A673 (cell line): ENCODE measurements around the gene GSDME. TPM values are rescaled to one million over a fixed set of nuclear protein-coding genes. Genes with fewer than 3 reads are reported as not detected.

Experiments used
- BruUV-seq: library from RNA; stranded (reverse); fragments of 400-500 nt; replicated peaks from 2 replicates; lab custom pipeline; 2021; lab: Mats Ljungman, UMichigan
- CTCF ChIA-PET: fragments of 300-600 bp; sonication (Branson Sonifier 250); formaldehyde crosslinking; loops from one replicate; lab custom pipeline; 2022; ENCODE audit warnings: antibody characterized with exemption; lab: Charles Lee
- POLR2A ChIA-PET: fragments of 300-600 bp; sonication (Branson Sonifier 250); formaldehyde crosslinking; loops from one replicate; lab custom pipeline; 2022; ENCODE audit warnings: antibody characterized with exemption; ENCODE audit not compliant: low non-redundant PET; lab: Charles Lee
- DNase-seq: peaks from one replicate; pipeline ENCODE4 v3.0.0-alpha.2; 2015; ENCODE audit warnings: low spot score
- H3K27ac ChIP-seq: fragments of 200-600 bp; sonication (generic); 2 replicates; pipeline ENCODE4 v1.5.1; 2016; ENCODE audit warnings: mixed run types, low read depth, mild to moderate bottlenecking, mixed read lengths, antibody characterized with exemption, low read length; ENCODE audit not compliant: poor library complexity, severe bottlenecking
- H3K27me3 ChIP-seq: fragments of 200-600 bp; sonication (generic); replicated peaks from 2 replicates; pipeline ENCODE4 v1.6.1; 2017; ENCODE audit warnings: mixed run types, low read depth, mild to moderate bottlenecking, mixed read lengths, antibody characterized with exemption, low read length; ENCODE audit not compliant: insufficient read depth, poor library complexity
- H3K36me3 ChIP-seq: fragments of 200-600 bp; sonication (generic); 2 replicates; pipeline ENCODE4 v1.6.1; 2016; ENCODE audit warnings: mixed run types, mild to moderate bottlenecking, mixed read lengths, antibody characterized with exemption, low read length; ENCODE audit not compliant: insufficient read depth, poor library complexity, severe bottlenecking
- H3K4me1 ChIP-seq: fragments of 200-600 bp; sonication (generic); 2 replicates; pipeline ENCODE4 v1.6.1; 2017; ENCODE audit warnings: mixed run types, mild to moderate bottlenecking, mixed read lengths, antibody characterized with exemption, low read length; ENCODE audit not compliant: insufficient read depth, poor library complexity, severe bottlenecking
- H3K4me3 ChIP-seq: fragments of 200-600 bp; sonication (generic); 2 replicates; pipeline ENCODE4 v1.5.1; 2016; ENCODE audit warnings: low read depth, mixed run types, mild to moderate bottlenecking, mixed read lengths, low read length; ENCODE audit not compliant: poor library complexity, severe bottlenecking
- H3K9me3 ChIP-seq: fragments of 200-600 bp; sonication (generic); 2 replicates; pipeline ENCODE4 v1.6.1; 2016; ENCODE audit warnings: mixed run types, low read depth, mild to moderate bottlenecking, mixed read lengths, antibody characterized with exemption, low read length; ENCODE audit not compliant: poor library complexity, severe bottlenecking
- EZH2 ChIP-seq: fragments of 200-600 bp; sonication (generic); IDR thresholded peaks from 2 replicates; pipeline ENCODE4 v1.6.1; 2017; ENCODE audit warnings: borderline replicate concordance, low read depth, mild to moderate bottlenecking, mixed read lengths, antibody characterized with exemption, low read length; ENCODE audit not compliant: poor library complexity, severe bottlenecking
- intact Hi-C: fragments of 100-400 bp; cut with micrococcal nuclease; formaldehyde crosslinking; loops from one replicate; pipeline ENCODE4 v1.10.0; 2022; ENCODE audit not compliant: unreplicated experiment
- total RNA-seq: library from RNA; stranded (reverse); gene quantifications from 2 replicates; pipeline ENCODE4 v1.2.3, GENCODE V29; 2021
- TF ChIP-seq, protein P1 (sequence below): fragments of 300-800, 200-600 bp; sonication (generic); conservative IDR thresholded peaks from 2 replicates; pipeline ENCODE4 v1.5.1; 2017; ENCODE audit warnings: low read depth, mild to moderate bottlenecking, antibody characterized with exemption, low read length, moderate library complexity, mixed read lengths

GSDME gene
- total RNA-seq, 1 experiment from 2014 or later, result 0.77 TPM

DNA sequence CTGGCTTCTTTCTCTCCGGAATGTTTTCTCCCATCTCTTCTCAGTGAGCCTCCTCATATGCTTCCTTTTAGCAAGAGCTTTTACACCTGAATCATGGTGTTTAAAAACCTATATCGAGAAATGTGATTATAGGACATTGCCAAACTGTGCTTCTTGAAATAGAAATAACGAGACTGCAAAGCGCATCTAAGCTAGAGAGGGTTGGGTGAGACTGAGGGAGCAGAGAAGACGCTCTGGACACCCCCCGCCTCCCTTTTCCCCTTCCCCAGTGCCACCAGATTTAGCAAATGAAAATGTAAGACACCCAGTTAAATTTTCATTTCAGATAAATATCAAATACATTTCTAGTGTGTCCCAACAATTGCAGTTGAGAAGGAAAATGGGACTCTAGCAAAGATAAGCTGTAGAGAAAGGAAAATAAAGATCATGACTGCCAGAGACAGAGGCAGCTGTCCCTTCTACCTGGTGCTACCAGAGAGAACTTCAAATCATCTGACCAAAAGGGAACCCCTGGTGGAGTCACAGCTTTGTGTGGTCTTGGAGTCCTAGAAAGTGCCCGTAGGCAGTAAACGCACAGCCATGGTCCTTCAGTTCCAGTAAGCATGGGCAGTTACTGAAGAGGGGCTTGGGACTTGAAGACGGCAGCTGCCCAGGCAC lies 14.6 kb downstream of the GSDME start:
- Histone ChIP-seq H3K36me3 (no peaks in the 10 kb centered on the region), H3K4me1 (no peaks in the 10 kb centered on the region), H3K27ac (no peak overlapping the region), H3K9me3 (peaks cover 15% of the 10 kb centered on the region), H3K4me3 (no peak overlapping the region), H3K27me3 (no peaks in the 10 kb centered on the region)
- no TSS peak for BruUV-seq
- intact Hi-C loops, result loop anchor here (10.0 kb wide), 1 partner anchor 352 kb away; no protein-coding TSS in a partner anchor
- DNase-seq, result no peak
- ChIA-PET CTCF (no interaction called here), POLR2A (no interaction called here)
- TF ChIP-seq, protein P1, sequence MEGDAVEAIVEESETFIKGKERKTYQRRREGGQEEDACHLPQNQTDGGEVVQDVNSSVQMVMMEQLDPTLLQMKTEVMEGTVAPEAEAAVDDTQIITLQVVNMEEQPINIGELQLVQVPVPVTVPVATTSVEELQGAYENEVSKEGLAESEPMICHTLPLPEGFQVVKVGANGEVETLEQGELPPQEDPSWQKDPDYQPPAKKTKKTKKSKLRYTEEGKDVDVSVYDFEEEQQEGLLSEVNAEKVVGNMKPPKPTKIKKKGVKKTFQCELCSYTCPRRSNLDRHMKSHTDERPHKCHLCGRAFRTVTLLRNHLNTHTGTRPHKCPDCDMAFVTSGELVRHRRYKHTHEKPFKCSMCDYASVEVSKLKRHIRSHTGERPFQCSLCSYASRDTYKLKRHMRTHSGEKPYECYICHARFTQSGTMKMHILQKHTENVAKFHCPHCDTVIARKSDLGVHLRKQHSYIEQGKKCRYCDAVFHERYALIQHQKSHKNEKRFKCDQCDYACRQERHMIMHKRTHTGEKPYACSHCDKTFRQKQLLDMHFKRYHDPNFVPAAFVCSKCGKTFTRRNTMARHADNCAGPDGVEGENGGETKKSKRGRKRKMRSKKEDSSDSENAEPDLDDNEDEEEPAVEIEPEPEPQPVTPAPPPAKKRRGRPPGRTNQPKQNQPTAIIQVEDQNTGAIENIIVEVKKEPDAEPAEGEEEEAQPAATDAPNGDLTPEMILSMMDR, result no peak
- TF ChIP-seq EZH2, result no peak

GRCh38 chr7:24741679-24742505 lies 15.4 kb downstream of the GSDME start:
- Histone ChIP-seq H3K27ac (no peak overlapping the region), H3K4me3 (no peak overlapping the region), H3K36me3 (no peaks in the 10 kb centered on the region), H3K4me1 (no peaks in the 10 kb centered on the region), H3K27me3 (no peaks in the 10 kb centered on the region), H3K9me3 (peaks cover 15% of the 10 kb centered on the region)
- TF ChIP-seq EZH2, result no peak
- TF ChIP-seq, protein P1, result no peak
- no peak for DNase-seq
- CTCF ChIA-PET, result no interaction called here
- intact Hi-C loops, result loop anchor here (10.0 kb wide), 1 partner anchor 353 kb away; no protein-coding TSS in a partner anchor
- POLR2A ChIA-PET, result no interaction called here
- no TSS peak for BruUV-seq

DNA sequence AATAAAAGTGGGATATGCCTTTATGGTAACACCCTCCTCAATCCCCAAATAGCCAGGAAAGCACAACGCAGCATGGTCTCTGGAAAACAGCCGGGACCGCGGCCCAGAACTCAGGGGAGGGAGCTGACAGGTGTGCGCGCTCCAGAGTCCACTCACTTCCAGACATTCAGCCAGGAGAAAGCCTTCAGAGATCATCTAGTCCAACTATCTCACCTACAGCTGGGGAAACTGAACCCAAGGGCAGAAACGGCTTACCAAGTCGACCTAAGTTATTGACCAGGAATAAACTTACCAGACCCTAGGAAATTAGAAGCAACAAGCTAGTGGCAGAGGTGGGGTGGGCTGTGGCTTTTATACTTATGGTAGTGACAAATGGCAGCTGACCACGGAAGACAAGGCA lies 16.4 kb downstream of the GSDME start:
- ChIA-PET POLR2A (no interaction called here), CTCF (no interaction called here)
- intact Hi-C loops, result loop anchor here (10.0 kb wide), 1 partner anchor 354 kb away; no protein-coding TSS in a partner anchor
- Histone ChIP-seq H3K4me1 (no peaks in the 10 kb centered on the region), H3K27ac (no peak overlapping the region), H3K9me3 (peaks cover 15% of the 10 kb centered on the region), H3K4me3 (no peak overlapping the region), H3K36me3 (no peaks in the 10 kb centered on the region), H3K27me3 (no peaks in the 10 kb centered on the region)
- no peak for DNase-seq
- no peak for TF ChIP-seq EZH2
- TF ChIP-seq, protein P1, result no peak
- no TSS peak for BruUV-seq
